ENCODE measurements around the gene AIP. TPM values are rescaled to one million over a fixed set of nuclear protein-coding genes. Genes with fewer than 3 reads are reported as not detected.

AIP gene
- total and polyA plus RNA-seq, 9 of the 15 experiments (the other 6 are each of a cell fraction or from before 2014, with no cell fraction given) = 5.2 to 92.5 (median 52.7) TPM

DNA sequence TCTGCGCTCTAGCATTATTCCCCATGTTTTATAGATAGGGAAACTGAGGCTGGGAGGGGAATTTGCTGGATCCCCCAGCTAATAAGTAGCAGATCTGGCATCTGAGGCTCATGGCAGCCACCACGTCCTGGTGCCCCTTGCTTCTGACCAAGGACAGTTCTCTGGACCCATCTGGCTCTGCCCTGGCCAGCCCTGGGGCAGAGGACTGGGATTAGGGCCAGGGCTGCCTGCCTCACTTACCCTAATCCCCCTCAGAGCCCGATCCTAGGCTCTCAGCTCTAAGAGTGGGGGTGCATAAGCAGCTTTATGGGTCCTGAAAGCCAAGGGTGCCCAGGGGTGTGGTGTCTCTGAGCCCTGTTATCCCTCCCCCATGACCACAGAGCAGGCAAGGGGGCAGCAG, 27.8 kb upstream of the AIP start, which contains the start of gene CABP4:
TSS of gene CABP4 (plus strand) at position 301 of the 400 bp plus-strand sequence. CDS start at position 371, 70 bp downstream.
- H2AFZ ChIP-seq (ENCODE audit: low read depth, low read length) = 0 out of 2 replicates have a peak within 1 kb of the TSS, but pooled peaks have one; percentile 37
- H3K9me1 ChIP-seq (ENCODE audit: control insufficient read depth, insufficient read depth, low read length) = no peaks in the 10 kb centered on the region
- ChIA-PET POLR2A (interaction anchor here (0.6 kb wide), 1 partner anchor 86 kb away, joined by 3 read pairs; no protein-coding TSS in a partner anchor), CTCF (ENCODE audit: low intra/inter-chr PET ratio) (no interaction called here)
- H3K4me3 ChIP-seq = no peak within 1 kb of the TSS
- WGBS (ENCODE audit: insufficient coverage, low coverage, missing lambda C conversion rate) = 63% methylated on average over 3 of the region's 3 CpGs
- no peaks in the 10 kb centered on the region for H4K20me1 ChIP-seq (replicated peaks; ENCODE audit: control insufficient read depth, insufficient read depth, low read length)
- H3K79me2 ChIP-seq (ENCODE audit: control insufficient read depth, insufficient read depth, low read length) = no peaks in the 10 kb centered on the region
- no peak for TF ChIP-seq PHF8 (IDR thresholded peaks at IDR 0.05; ENCODE audit: borderline replicate concordance, low read length)
- TF ChIP-seq PCBP2 (IDR thresholded peaks at IDR 0.05; ENCODE audit: low read depth, low read length, poor library complexity, severe bottlenecking) = no peak
- no peak for TF ChIP-seq HDAC6 (IDR thresholded peaks at IDR 0.05; ENCODE audit: low read depth, low read length)
- TF ChIP-seq HNRNPUL1 (IDR thresholded peaks at IDR 0.05; ENCODE audit: low read length) = no peak
- FAIRE-seq (no peak), DNase-seq (ENCODE audit: extremely low read depth in 1 of 4, low spot score in 3 of 4) (no peak), ATAC-seq (no peak)
- no peaks in the 10 kb centered on the region for H3K9me3 ChIP-seq (replicated peaks; ENCODE audit: control insufficient read depth, insufficient read depth, low read depth, low read length)
- peak within 1 kb of the TSS in 1 of 2 experiments; percentile 81; a peak in 2 of 4 replicates for H3K9ac ChIP-seq (ENCODE audit: insufficient read depth in 1 of 2, low read depth in 2 of 2, low read length in 2 of 2)
- H3K36me3 ChIP-seq (ENCODE audit: control insufficient read depth, insufficient read depth, low read length) = no peaks in the 10 kb centered on the region
- peaks cover 0 to 49% of the 10 kb centered on the region in 2 experiments; a peak in 2 of 5 replicates for H3K4me1 ChIP-seq (replicated peaks in 1 of 2; ENCODE audit: control insufficient read depth in 2 of 2, insufficient read depth in 2 of 2, low read length in 2 of 2)
- H3K27me3 ChIP-seq (ENCODE audit: control insufficient read depth in 2 of 2, insufficient read depth in 2 of 2, low read length in 2 of 2) = no peaks in the 10 kb centered on the region
- no peak within 1 kb of the TSS for H3K4me2 ChIP-seq (ENCODE audit: insufficient read depth, low read length)
- BruUV-seq (replicated peaks) = no TSS peak
- H3K27ac ChIP-seq (ENCODE audit: extremely low read depth, low read depth, low read length) = no peak within 1 kb of the TSS
- intact Hi-C loops (cut with micrococcal nuclease) (no loop called here), in situ Hi-C loops (cut with MboI) (no loop called here)

All from K562 (cell line).